Suprapubic skin (tissue), 4 donors: ENCODE data around the gene PYGO2. TPM values are rescaled to one million over a fixed set of nuclear protein-coding genes. Genes with fewer than 3 reads are reported as not detected.

Source experiments
- DNase-seq, 2 donors: peaks; one replicate each; pipeline ENCODE4 v3.0.0-alpha.2; 2019; ENCODE audit warnings: low spot score in 2 of 2
- H3K27ac ChIP-seq: fragments of 200-600 bp; sonication (generic); one replicate; pipeline ENCODE4 v1.5.1; 2019
- H3K27me3 ChIP-seq: fragments of 200-600 bp; sonication (generic); one replicate; pipeline ENCODE4 v1.5.1; 2019
- H3K36me3 ChIP-seq: fragments of 200-600 bp; sonication (generic); one replicate; pipeline ENCODE4 v1.5.1; 2019
- H3K4me1 ChIP-seq: fragments of 200-600 bp; sonication (generic); one replicate; pipeline ENCODE4 v1.5.1; 2019
- H3K4me3 ChIP-seq: fragments of 200-600 bp; sonication (generic); one replicate; pipeline ENCODE4 v1.5.1; 2019; ENCODE audit warnings: mild to moderate bottlenecking
- H3K9me3 ChIP-seq: fragments of 200-600 bp; sonication (generic); one replicate; pipeline ENCODE4 v1.5.1; 2019
- EP300 ChIP-seq: sonication (generic); formaldehyde crosslinking; IDR thresholded peaks from one replicate; pipeline ENCODE4 v1.6.1; 2017; ENCODE audit warnings: antibody characterized with exemption
- POLR2A ChIP-seq, 2 donors: fragments of 450-650 bp; IDR thresholded peaks; one replicate each; pipeline ENCODE4 v1.6.1; 2017; ENCODE audit warnings: antibody characterized with exemption in 2 of 2, mild to moderate bottlenecking in 2 of 2, moderate library complexity in 2 of 2
- POLR2AphosphoS5 ChIP-seq, 3 donors: sonication (generic); formaldehyde crosslinking; IDR thresholded peaks; one replicate each; pipeline ENCODE4 v1.6.1; 2017; ENCODE audit warnings: antibody characterized with exemption in 3 of 3
- WGBS: methylation state at CpG from one replicate; pipeline ENCODE4 v1.1.5; 2018; 5-methylcytosine and 5-hydroxymethylcytosine counted together
- total RNA-seq, 4 donors: library from RNA; depleted of rRNA; stranded (reverse); fragments of >200 nt; gene quantifications; one replicate each; pipeline ENCODE4 v1.1.0, GENCODE V29; 2016
- TF ChIP-seq, protein P1 (sequence below), 2 donors: fragments of 200-600 bp in 1 of 2; fragments of 450-650 bp in 1 of 2; sonication (generic) in 1 of 2; IDR thresholded peaks; one replicate each; pipeline ENCODE4 v1.5.1; 2016 to 2019; ENCODE audit warnings: antibody characterized with exemption in 2 of 2, mild to moderate bottlenecking in 1 of 2, moderate library complexity in 1 of 2

PYGO2 gene
- total RNA-seq, 4 donors from 2014 or later, result 34.2 to 46.7 (median 35.3) TPM

DNA sequence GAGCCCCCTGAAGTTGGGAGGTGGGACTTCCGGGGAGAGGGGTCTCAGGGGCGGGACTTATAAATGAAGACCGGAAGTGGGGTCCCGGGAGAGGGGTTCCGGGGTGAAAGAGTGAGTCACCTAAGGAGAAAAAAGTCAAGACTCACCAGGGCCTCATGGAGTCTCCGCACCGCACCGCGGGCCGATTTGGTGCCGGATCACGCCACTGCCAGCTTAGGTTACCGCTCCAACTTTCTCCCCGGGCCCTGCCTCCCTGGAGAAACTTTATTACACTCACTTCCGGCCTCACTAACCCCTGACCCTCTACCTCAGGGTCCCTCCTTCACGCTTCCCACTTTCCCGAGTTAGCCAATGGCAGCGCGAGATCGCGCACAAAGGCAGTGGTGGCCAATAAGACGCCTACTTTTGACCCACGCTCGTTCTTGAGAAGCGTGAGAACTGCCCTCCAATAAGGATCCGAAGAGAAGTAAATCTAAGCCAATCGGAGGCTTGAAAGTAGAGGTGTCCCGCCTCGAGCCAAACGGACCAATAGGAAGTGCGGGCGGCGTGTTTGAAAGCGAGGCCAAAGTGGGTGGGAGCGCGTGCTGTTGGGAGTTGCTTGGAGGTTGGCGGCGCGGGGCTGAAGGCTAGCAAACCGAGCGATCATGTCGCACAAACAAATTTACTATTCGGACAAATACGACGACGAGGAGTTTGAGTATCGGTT is 12.7 kb upstream of the PYGO2 start, which contains the start of gene CKS1B:
Gene CKS1B (plus strand): TSS at position 580 of the 706 bp plus-strand sequence. CDS start 65 bp downstream, at position 645.
- WGBS, result 1% methylated on average over 34 of the region's 47 CpGs
- Histone ChIP-seq H3K27me3 (no peaks in the 10 kb centered on the region), H3K27ac (peak within 1 kb of the TSS; percentile 97), H3K4me1 (peaks cover 71% of the 10 kb centered on the region), H3K9me3 (no peaks in the 10 kb centered on the region), H3K36me3 (no peaks in the 10 kb centered on the region), H3K4me3 (peak within 1 kb of the TSS; percentile 73)
- peak; percentile 99 for DNase-seq
- TF ChIP-seq POLR2A (IDR thresholded peaks at IDR 0.05) (no peak), POLR2AphosphoS5 (IDR thresholded peaks at IDR 0.05) (peak; percentile 33 to 83 (median 73))

DNA sequence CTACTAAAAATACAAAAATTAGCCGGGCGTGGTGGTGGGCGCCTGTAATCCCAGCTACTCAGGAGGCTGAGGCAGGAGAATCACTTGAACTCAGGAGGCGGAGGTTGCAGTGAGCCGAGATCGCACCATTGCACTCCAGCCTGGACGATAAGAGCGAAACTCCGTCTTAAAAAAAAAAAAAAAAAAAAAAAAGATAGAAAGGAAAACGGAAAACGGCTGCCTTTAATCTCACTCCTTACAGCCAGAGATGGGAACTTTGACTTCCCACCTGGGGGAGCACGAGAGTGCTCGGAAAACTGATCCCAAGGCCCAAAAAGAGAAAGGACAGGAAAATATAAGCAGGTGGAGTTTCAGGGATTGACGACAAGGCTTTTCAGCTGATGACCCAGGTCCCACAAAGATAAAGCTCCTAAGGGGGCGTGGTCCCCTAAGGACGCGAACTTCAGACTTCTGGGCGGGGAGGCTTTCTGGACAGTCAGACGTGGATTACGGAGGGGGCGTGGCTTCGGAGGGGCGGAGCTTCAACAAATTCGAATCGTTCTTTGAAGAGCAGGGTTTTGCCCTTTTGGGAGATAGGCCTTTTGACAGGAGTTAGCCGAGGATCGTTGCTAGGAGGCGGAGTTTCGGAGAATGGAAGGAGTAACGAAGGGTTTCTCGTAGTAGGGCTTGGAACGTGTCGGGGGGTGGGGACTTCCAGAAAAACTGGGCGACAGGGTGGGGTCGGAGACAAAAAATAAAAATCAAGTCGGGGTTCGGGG is 11.9 kb upstream of the PYGO2 start:
- Histone ChIP-seq H3K4me3 (peak overlapping the region; percentile 73), H3K4me1 (peaks cover 78% of the 10 kb centered on the region), H3K27me3 (no peaks in the 10 kb centered on the region), H3K27ac (peak overlapping the region; percentile 97), H3K36me3 (peaks cover 3% of the 10 kb centered on the region), H3K9me3 (no peaks in the 10 kb centered on the region)
- DNase-seq, result peak; percentile 100
- 4% methylated on average over 37 of the region's 37 CpGs for WGBS
- TF ChIP-seq POLR2A (IDR thresholded peaks at IDR 0.05) (peak in 1 of 2 donors; percentile 34), POLR2AphosphoS5 (IDR thresholded peaks at IDR 0.05) (peak in 1 of 3 donors; percentile 8), EP300 (no peak)
- TF ChIP-seq, protein P1, sequence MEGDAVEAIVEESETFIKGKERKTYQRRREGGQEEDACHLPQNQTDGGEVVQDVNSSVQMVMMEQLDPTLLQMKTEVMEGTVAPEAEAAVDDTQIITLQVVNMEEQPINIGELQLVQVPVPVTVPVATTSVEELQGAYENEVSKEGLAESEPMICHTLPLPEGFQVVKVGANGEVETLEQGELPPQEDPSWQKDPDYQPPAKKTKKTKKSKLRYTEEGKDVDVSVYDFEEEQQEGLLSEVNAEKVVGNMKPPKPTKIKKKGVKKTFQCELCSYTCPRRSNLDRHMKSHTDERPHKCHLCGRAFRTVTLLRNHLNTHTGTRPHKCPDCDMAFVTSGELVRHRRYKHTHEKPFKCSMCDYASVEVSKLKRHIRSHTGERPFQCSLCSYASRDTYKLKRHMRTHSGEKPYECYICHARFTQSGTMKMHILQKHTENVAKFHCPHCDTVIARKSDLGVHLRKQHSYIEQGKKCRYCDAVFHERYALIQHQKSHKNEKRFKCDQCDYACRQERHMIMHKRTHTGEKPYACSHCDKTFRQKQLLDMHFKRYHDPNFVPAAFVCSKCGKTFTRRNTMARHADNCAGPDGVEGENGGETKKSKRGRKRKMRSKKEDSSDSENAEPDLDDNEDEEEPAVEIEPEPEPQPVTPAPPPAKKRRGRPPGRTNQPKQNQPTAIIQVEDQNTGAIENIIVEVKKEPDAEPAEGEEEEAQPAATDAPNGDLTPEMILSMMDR (IDR thresholded peaks at IDR 0.05), result peak in 1 of 2 donors; percentile 7

DNA sequence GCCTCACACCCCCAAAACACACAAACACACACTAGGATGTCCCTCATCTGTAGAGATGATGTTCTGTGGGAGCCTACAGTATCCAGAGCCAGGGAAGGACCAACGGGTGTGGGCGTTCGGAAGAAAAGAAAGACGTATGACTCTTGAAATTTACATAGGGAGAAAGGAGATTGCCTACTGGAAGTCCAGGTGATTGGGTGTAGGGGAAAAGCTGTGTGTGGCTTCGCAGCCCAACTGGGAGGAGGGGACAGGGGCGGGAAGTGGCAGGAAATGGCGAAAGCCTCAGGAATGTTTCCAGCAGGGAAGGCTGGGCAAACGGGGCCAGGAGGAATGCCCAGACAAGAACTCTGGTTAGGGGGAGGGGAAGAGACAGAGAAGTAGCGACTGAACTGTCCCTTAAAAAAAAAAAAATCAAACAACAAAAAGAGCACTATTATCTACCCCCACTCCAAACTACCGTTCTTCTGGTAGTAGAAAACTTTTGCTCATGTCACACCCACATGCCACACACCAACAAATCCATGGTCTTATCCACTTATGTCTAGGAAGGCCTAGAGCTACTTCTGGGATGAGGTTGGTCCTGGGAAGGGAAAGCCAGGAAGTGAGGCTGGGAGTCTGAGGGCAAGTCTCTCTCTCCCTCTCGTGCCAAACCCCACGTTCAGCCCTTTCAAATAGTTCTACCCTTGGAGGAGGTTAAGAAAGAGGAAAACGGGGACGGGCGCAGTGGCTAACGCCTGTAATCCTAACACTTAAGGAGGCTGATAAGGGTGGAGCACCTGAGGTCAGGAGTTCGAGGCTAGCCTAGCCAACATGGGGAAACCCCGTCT is 11.1 kb upstream of the PYGO2 start:
- peaks cover 83% of the 10 kb centered on the region for H3K4me1 ChIP-seq
- peak in 1 of 2 donors; percentile 88 for DNase-seq
- TF ChIP-seq POLR2A (IDR thresholded peaks at IDR 0.05) (no peak), EP300 (no peak), POLR2AphosphoS5 (IDR thresholded peaks at IDR 0.05) (peak in 1 of 3 donors; percentile 25)
- TF ChIP-seq, protein P1 (IDR thresholded peaks at IDR 0.05), result no peak
- peak overlapping the region; percentile 73 for H3K4me3 ChIP-seq
- H3K27me3 ChIP-seq, result no peaks in the 10 kb centered on the region
- H3K27ac ChIP-seq, result peak overlapping the region; percentile 97
- H3K9me3 ChIP-seq, result no peaks in the 10 kb centered on the region
- 14% methylated on average over 18 of the region's 18 CpGs for WGBS
- H3K36me3 ChIP-seq, result peaks cover 11% of the 10 kb centered on the region

DNA sequence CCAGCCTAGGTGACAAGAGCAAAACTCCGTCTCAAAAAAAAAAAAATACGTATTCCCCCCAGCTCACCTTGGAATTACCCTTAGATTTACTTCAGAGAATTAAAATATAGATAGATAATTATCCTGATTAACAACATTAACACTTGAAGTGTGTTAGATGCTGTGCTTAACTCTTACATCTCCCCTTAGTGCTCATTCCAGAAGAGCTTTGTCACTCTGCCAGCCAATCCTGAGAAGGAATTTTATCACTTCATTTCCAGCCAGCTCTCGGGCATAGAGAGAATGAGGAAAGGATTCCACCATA is 10.6 kb upstream of the PYGO2 start:
- Histone ChIP-seq H3K4me1 (peaks cover 81% of the 10 kb centered on the region), H3K9me3 (no peaks in the 10 kb centered on the region), H3K36me3 (peaks cover 17% of the 10 kb centered on the region), H3K27me3 (no peaks in the 10 kb centered on the region), H3K4me3 (peak overlapping the region; percentile 73), H3K27ac (peak overlapping the region; percentile 97)
- DNase-seq, result no peak
- TF ChIP-seq, protein P1 (IDR thresholded peaks at IDR 0.05), result no peak
- TF ChIP-seq EP300 (no peak), POLR2AphosphoS5 (IDR thresholded peaks at IDR 0.05) (no peak), POLR2A (IDR thresholded peaks at IDR 0.05) (no peak)
- 67% methylated on average over 3 of the region's 3 CpGs for WGBS

DNA sequence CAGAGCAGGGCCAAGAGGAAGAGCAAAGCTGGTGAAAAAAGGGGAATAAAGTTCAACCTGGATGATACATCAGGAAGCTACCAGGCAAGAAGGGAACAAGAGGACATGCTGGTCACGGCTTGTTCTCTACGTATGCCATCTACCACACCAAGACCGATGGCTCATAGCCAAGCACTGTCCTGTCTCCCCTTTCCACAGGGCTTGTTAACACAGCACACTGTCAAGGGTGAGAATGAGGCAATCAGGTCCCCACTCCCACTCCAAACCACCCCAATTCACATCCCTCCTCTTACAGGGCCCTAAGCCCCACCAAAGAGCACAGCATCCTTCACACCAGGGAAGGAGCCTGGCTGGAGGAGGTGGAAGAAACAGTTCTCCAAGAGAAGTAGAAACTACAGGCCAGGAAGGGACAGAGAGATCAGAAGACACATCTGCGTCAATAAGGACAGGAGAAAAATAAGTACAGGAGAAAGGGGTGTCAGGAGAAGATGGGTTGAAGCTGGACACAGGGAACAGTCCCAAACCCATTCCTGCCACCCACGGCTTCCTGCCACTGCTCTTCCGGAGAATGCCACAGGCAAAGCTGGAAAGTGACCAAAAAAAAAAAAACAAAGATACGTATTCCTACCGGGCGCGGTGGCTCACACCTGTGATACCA is 9.9 kb upstream of the PYGO2 start:
- peak overlapping the region; percentile 97 for H3K27ac ChIP-seq
- peaks cover 24% of the 10 kb centered on the region for H3K36me3 ChIP-seq
- peak overlapping the region; percentile 46 for H3K4me3 ChIP-seq
- no peaks in the 10 kb centered on the region for H3K9me3 ChIP-seq
- H3K4me1 ChIP-seq, result peaks cover 74% of the 10 kb centered on the region
- TF ChIP-seq POLR2A (IDR thresholded peaks at IDR 0.05) (no peak), EP300 (no peak), POLR2AphosphoS5 (IDR thresholded peaks at IDR 0.05) (no peak)
- TF ChIP-seq, protein P1 (IDR thresholded peaks at IDR 0.05), result no peak
- no peak for DNase-seq
- 25% methylated on average over 10 of the region's 10 CpGs for WGBS
- no peaks in the 10 kb centered on the region for H3K27me3 ChIP-seq
